Omental fat pad (tissue), 4 donors: Measurements from ENCODE around the gene NARF. TPM values are rescaled to one million over a fixed set of nuclear protein-coding genes. Genes with fewer than 3 reads are reported as not detected.
A peak's percentile ranks its signal among the peaks of the same experiment; 100 is the strongest.
"Not testable (repeated sequence)": the region's sequence is repeated elsewhere in the genome, so short reads cannot be mapped to it uniquely, and the experiment has no call there.

Source experiments
- ATAC-seq: fragments of 150-250 bp; one replicate; pipeline ENCODE4 v1.9.1; 2016; ENCODE audit warnings: mild to moderate bottlenecking, moderate library complexity; ENCODE audit not compliant: low FRiP score
- DNase-seq: peaks from one replicate; pipeline ENCODE4 v3.0.0-alpha.2; 2019; ENCODE audit warnings: low spot score
- total RNA-seq, 4 donors: library from RNA; depleted of rRNA; stranded (reverse); fragments of >200 nt; gene quantifications; one replicate each; pipeline ENCODE4 v1.1.0, GENCODE V29; 2016
- TF ChIP-seq, protein P1 (sequence below), 3 donors: fragments of 450-650 bp; IDR thresholded peaks; one replicate each; pipeline ENCODE4 v1.5.1; 2016 to 2017; ENCODE audit warnings: antibody characterized with exemption in 3 of 3, mild to moderate bottlenecking in 3 of 3, moderate library complexity in 2 of 3

Gene NARF
- total RNA-seq, result 10 to 100 TPM; 31.8 to 48.7 (median 35.7) TPM

DNA sequence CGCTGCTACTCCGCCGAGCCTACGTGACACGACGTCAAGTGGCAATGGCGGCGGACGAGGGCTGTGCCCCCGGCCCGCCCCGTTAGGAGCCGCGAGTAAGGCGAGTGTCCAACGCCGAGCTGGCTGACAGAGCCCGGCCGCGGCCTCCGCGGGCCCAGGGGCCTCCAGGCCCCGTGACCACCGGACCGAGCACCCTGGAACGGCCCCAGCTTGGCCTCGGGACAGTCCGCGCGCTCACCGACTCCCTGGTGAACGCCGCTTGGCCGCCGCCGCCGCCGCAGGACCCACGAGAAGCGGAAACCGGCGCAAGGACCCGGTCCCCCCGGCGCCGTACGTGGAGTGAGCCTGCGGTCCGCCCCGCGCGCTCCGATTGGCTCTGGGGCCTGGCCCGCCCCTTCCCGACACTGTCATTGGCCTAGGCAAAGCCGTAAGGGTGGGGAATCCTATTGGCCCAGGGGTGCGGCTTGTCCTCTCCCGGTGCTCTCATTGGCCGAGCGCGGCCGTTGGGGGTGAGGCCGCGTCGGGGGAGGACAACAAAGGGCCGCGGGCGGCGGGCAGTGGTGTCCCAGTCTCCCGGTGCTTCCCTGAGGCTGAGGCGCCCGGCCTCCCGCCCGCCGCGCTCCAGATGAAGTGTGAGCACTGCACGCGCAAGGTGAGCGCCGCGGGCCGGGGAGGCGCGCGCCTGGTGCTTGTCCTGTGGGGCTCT lies at the start of gene NARF:
Gene NARF, plus strand, starts transcription at position 563 of the 706 bp plus-strand sequence. Its CDS starts 63 bp downstream, at position 626.
- ATAC-seq, result peak; percentile 99

DNA sequence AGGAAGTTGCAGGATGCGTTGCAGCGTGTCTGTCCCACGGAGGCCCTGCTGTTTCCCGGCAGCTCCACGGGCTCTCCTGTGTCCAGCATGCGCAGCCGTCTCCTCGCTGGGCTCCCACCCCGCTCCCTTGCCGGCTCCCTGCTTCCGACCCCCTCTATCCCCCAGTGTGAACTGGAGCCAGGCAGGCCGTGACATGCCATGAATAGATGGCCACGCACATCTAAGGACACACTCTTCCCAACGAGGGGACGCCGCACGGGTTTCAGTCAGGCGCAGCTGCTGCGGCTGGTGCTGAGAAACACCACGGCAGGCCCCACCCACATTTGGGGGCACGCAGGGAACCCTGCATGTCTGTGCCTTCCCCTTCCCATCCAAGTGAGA lies 49.6 kb upstream of the NARF start:
- TF ChIP-seq, protein P1, sequence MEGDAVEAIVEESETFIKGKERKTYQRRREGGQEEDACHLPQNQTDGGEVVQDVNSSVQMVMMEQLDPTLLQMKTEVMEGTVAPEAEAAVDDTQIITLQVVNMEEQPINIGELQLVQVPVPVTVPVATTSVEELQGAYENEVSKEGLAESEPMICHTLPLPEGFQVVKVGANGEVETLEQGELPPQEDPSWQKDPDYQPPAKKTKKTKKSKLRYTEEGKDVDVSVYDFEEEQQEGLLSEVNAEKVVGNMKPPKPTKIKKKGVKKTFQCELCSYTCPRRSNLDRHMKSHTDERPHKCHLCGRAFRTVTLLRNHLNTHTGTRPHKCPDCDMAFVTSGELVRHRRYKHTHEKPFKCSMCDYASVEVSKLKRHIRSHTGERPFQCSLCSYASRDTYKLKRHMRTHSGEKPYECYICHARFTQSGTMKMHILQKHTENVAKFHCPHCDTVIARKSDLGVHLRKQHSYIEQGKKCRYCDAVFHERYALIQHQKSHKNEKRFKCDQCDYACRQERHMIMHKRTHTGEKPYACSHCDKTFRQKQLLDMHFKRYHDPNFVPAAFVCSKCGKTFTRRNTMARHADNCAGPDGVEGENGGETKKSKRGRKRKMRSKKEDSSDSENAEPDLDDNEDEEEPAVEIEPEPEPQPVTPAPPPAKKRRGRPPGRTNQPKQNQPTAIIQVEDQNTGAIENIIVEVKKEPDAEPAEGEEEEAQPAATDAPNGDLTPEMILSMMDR (IDR thresholded peaks at IDR 0.05), result no peak
- no peak for DNase-seq
- ATAC-seq, result no peak

More for the DNA sequence above, at the start of gene NARF:
- DNase-seq, result peak; percentile 80
- TF ChIP-seq, protein P1 (IDR thresholded peaks at IDR 0.05), result no peak

- TF ChIP-seq, protein P1 (IDR thresholded peaks at IDR 0.05), result no peak
- no peak for DNase-seq
- no peak for ATAC-seq
These were observed 48.4 kb upstream of the NARF start for GRCh38 chr17:82410014-82410716.

GRCh38 chr17:82411396-82412053 lies 47.0 kb upstream of the NARF start:
- TF ChIP-seq, protein P1 (IDR thresholded peaks at IDR 0.05), result no peak

GRCh38 chr17:82412081-82412480 lies 46.5 kb upstream of the NARF start:
- not testable (repeated sequence) for ATAC-seq, DNase-seq

More at GRCh38 chr17:82411396-82412053, 47.0 kb upstream of the NARF start:
- DNase-seq, result no peak
- ATAC-seq, result no peak

DNA sequence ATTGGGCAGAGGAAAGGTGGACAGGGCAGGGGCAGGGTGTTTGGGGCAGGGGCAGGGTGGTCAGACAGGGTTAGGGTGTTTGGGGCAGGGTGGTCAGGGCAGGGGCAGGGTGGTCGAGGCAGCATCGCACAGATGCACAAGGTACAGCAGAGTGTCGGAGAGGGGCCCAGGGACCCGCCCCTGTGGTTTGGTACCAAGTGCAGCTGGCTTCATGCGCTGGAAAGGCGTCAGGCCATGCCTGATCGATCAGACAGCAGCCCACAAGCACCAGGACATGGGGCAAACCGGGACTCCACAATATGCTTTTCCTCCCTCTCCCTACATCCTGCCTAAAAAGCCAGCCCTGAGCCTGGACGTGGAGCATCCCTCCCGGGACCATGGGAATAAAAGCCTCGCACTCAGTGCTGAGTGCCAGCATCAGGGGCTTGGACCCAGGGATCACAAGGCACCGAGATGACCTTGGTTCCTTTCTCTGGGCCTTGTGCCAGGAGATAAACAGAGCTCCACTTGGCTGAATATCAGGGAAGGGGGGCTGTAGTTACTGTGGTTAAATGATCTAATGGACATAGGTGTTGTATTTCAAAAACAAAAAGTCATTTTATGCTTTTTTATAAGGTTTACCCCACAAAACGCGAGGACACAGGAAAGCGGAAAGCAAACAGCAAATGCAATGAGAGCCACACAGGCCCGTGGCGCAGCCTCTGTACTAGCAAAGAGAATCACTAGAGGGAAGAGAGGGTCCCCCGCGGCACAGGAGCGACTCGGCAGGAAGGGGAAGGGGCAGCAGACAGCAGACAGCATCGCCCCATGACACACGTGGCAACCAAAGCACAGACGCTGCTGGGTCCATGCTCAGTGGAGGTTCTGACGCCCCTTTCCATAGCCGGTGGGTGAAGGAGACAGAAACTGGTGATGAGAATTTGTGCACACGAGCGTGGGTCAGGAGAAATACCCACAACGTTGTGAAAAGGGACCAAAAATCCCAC lies 45.7 kb upstream of the NARF start:
- TF ChIP-seq, protein P1 (IDR thresholded peaks at IDR 0.05), result no peak

More for the DNA sequence above, 45.7 kb upstream of the NARF start:
- DNase-seq (no peak), ATAC-seq (no peak)
